Right atrium auricular region (tissue), 2 donors: ENCODE data around the gene SMOC2. TPM values are rescaled to one million over a fixed set of nuclear protein-coding genes. Genes with fewer than 3 reads are reported as not detected.
"Not testable (repeated sequence)": the region's sequence is repeated elsewhere in the genome, so short reads cannot be mapped to it uniquely, and the experiment has no call there.

Source experiments
- DNase-seq: peaks from one replicate; pipeline ENCODE4 v3.0.0-alpha.2; 2019; ENCODE audit warnings: low spot score
- H3K27ac ChIP-seq, 2 donors: fragments of 200-600 bp; sonication (generic); 1 replicate in 1 of 2; 2 replicates in 1 of 2; pipeline ENCODE4 v1.5.1; 2016 to 2019
- H3K27me3 ChIP-seq, 2 donors: fragments of 200-600 bp; sonication (generic); one replicate each; pipeline versions ENCODE4 v1.5.1 to v1.6.0; 2017 to 2019
- H3K36me3 ChIP-seq: fragments of 200-600 bp; sonication (generic); one replicate; pipeline ENCODE4 v1.5.1; 2016
- H3K4me1 ChIP-seq, 2 donors: fragments of 200-600 bp; sonication (generic); one replicate each; pipeline versions ENCODE4 v1.5.1 to v1.6.0; 2017 to 2019
- H3K4me3 ChIP-seq, 2 donors: fragments of 200-600 bp; sonication (generic); 1 replicate in 1 of 2; 2 replicates in 1 of 2; pipeline ENCODE4 v1.5.1; 2017 to 2019; ENCODE audit warnings: mild to moderate bottlenecking in 1 of 2, moderate library complexity in 1 of 2
- H3K9me3 ChIP-seq, 2 donors: fragments of 200-600 bp; sonication (generic); one replicate each; pipeline ENCODE4 v1.5.1; 2019
- total RNA-seq, 2 donors: library from RNA; depleted of rRNA; stranded (reverse); fragments of >200 nt; gene quantifications; one replicate each; pipeline ENCODE4 v1.1.0, GENCODE V29; 2016
- TF ChIP-seq, protein P1 (sequence below), 2 donors: fragments of 200-600 bp; sonication (generic); IDR thresholded peaks; one replicate each; pipeline ENCODE4 v1.5.1; 2019; ENCODE audit warnings: antibody characterized with exemption in 2 of 2

Gene SMOC2
- total RNA-seq, 2 donors from 2014 or later, result 10.8 to 31.7 TPM

DNA sequence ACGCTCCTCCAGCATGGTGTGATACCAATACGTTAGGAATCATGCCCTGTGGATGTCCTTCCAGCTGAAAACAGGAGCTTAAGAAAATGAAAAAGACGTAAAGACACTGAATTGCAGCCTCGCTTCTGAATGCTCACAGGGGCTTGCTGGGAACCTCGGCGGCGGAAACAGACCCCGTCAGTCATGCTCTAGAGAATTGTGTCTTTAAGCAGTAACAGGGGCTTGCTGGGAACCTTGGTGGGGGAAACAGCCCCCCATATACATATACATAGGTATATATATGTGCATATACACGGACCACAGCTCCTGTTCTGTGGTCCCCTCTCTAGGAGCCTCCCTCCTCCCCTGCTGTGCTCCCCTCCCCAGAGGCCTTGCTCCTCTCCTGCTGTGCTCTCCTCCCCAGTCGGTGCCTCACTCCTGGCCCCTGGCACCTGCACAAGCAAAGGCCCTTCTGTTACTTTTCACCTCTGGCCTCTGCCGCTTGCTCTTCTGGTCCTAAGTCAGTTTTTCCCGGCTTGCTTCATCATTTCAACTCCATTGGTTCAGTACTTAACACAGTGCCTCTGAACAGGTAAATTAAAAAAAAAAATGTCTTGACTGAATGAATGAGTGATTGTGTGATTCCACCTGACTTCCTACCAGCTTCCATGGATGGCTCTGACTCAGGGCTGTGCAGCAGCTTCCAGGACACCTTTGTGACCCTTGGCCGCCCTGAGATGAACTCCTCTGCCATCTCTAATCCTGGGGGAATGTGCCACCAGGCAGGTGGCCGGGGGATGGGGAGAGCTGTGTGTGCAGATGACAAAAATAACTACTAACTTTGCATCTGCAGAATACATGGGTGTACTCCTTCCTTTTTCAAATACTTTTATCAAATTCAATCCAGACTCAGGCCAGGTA, 246.1 kb downstream of the SMOC2 start:
- no peak overlapping the region for H3K27ac ChIP-seq
- H3K4me3 ChIP-seq, result no peak overlapping the region
- H3K9me3 ChIP-seq, result no peaks in the 10 kb centered on the region
- peak; percentile 16 for DNase-seq
- H3K4me1 ChIP-seq, result no peaks in the 10 kb centered on the region
- no peaks in the 10 kb centered on the region for H3K27me3 ChIP-seq
- TF ChIP-seq, protein P1, sequence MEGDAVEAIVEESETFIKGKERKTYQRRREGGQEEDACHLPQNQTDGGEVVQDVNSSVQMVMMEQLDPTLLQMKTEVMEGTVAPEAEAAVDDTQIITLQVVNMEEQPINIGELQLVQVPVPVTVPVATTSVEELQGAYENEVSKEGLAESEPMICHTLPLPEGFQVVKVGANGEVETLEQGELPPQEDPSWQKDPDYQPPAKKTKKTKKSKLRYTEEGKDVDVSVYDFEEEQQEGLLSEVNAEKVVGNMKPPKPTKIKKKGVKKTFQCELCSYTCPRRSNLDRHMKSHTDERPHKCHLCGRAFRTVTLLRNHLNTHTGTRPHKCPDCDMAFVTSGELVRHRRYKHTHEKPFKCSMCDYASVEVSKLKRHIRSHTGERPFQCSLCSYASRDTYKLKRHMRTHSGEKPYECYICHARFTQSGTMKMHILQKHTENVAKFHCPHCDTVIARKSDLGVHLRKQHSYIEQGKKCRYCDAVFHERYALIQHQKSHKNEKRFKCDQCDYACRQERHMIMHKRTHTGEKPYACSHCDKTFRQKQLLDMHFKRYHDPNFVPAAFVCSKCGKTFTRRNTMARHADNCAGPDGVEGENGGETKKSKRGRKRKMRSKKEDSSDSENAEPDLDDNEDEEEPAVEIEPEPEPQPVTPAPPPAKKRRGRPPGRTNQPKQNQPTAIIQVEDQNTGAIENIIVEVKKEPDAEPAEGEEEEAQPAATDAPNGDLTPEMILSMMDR (IDR thresholded peaks at IDR 0.05), result no peak
- no peaks in the 10 kb centered on the region for H3K36me3 ChIP-seq

DNA sequence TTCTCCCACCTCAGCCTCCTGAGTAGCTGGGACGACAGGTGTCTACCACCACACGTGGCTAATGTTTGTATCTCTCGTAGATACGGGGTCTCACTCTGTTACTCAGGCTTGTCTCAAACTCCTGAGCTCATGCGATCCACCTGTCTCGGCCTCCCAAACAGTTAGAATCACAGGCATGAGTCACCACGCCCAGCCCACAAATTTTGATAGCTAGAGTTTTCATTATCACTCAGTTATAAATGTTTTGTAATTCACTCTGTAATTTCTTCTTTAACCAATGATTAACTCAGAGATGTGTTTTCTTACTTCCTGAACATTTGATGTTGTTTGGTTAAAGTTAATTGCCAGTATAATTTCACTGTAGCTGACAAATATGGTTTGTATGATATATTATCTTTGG, 249.3 kb downstream of the SMOC2 start:
- no peak overlapping the region for H3K4me3 ChIP-seq
- DNase-seq, result no peak
- H3K27me3 ChIP-seq, result no peaks in the 10 kb centered on the region
- TF ChIP-seq, protein P1 (IDR thresholded peaks at IDR 0.05), result no peak
- H3K36me3 ChIP-seq, result no peaks in the 10 kb centered on the region
- H3K4me1 ChIP-seq, result no peaks in the 10 kb centered on the region
- no peaks in the 10 kb centered on the region for H3K9me3 ChIP-seq
- no peak overlapping the region for H3K27ac ChIP-seq

DNA sequence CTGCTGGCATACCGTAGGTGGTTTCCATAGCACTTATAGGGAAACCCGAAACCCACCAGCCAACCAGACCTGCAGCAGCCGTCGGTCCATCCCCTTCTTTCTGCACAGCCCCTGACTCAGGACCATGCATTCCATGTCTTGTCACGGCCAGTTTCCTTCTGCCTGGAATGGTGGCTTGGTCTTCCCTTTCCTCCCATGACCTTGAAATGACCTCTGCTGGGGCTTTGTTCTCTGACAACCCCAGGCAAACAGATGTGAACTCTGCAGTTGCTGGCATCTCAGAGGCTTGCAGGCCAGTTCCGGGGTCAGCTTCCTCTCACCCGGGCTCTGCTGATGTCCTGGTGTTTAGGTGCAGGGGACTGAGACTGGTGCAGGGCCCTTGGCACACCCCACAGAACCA, 250.8 kb downstream of the SMOC2 start:
- Histone ChIP-seq H3K36me3 (no peaks in the 10 kb centered on the region), H3K27me3 (no peaks in the 10 kb centered on the region), H3K4me3 (no peak overlapping the region), H3K27ac (no peak overlapping the region), H3K9me3 (no peaks in the 10 kb centered on the region), H3K4me1 (no peaks in the 10 kb centered on the region)
- DNase-seq, result no peak
- TF ChIP-seq, protein P1 (IDR thresholded peaks at IDR 0.05), result no peak

DNA sequence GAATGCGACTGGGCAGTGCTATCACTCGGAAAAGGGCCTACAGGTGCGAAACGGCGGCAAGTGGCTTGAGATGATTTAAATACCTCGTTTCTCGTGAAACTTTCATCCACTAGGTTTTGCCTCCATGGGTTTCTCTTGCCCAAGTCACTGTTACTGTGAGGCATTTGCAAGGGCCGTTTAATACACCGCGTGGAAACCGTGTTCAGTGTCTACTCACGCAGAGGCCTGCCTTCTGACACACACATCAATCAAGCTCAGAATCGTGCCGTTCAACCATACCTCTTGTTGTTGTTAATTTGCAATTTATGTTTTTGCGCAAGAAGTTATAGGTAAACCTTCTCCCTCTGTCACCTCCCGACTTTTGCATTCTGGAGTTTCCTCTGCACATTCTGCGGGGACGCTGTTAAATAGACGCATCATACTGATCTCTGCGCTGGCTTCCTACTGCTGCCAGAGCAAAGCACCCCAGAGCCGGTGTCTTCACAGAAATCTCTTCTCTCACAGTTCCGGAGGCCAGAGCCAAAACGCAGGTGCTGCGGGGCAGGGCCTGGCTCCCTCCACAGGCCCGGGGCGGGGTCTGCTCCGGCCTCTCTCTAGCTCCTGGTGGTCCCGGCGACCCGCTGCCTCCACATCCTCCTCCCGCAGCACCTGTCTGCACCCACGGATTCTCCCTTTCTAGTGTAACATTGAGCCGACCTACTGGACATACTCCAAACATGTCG, 251.4 kb downstream of the SMOC2 start:
- TF ChIP-seq, protein P1 (IDR thresholded peaks at IDR 0.05), result no peak
- no peak overlapping the region for H3K27ac ChIP-seq
- H3K36me3 ChIP-seq, result no peaks in the 10 kb centered on the region
- no peaks in the 10 kb centered on the region for H3K27me3 ChIP-seq
- H3K4me3 ChIP-seq, result no peak overlapping the region
- no peaks in the 10 kb centered on the region for H3K4me1 ChIP-seq
- no peak for DNase-seq
- H3K9me3 ChIP-seq, result no peaks in the 10 kb centered on the region

DNA sequence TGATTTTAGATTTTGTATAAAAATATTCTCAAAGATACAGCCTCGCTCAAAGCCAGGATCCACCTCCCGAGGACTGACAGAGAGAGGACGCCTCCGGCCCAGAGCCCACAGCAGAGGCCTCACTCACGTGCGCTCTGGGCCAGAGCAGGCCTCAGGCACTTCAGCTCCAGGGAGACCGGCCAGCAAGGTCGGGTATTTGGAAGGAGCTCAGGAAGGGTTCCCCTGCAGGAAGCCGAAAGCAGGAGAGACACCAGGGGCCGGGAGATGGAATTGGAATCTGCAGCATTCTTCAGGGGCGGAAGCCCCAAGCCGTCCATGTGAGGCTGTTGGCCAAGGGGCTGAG, 251.9 kb downstream of the SMOC2 start:
- not testable (repeated sequence) for H3K4me3 ChIP-seq

DNA sequence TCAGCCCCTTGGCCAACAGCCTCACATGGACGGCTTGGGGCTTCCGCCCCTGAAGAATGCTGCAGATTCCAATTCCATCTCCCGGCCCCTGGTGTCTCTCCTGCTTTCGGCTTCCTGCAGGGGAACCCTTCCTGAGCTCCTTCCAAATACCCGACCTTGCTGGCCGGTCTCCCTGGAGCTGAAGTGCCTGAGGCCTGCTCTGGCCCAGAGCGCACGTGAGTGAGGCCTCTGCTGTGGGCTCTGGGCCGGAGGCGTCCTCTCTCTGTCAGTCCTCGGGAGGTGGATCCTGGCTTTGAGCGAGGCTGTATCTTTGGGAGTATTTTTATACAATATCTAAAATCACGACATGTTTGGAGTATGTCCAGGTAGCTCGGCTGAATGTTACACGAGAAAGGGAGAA, 253.8 kb downstream of the SMOC2 start:
- H3K9me3 ChIP-seq, H3K36me3 ChIP-seq, DNase-seq, H3K27ac ChIP-seq, H3K4me1 ChIP-seq, H3K27me3 ChIP-seq, H3K4me3 ChIP-seq: not testable (repeated sequence)

More for the DNA sequence above, 251.9 kb downstream of the SMOC2 start:
- not testable (repeated sequence) for DNase-seq, H3K27me3 ChIP-seq, H3K27ac ChIP-seq, H3K4me1 ChIP-seq, H3K36me3 ChIP-seq, H3K9me3 ChIP-seq
